ENCODE results near the gene ZNF598.

ZNF598 gene

DNA sequence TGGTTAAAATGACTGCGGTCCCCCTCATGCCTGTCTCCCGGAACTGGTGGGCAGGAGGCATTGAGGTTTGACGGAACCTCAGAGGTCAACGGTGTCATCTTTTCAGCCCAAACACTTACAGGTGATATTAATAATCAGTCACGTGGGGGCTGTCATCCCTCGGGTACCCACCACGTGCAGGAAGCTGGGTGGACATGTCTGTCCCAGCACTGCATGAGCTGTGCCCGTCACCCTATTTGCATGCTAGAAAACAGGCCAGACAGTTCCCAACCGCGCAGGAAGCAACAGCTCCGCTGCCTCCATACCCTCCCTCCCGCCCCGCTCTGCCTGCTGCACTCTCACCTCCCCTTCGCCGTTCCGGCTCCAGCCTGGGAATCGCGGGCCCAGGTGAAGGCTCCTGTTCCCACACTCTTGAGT lies 18.5 kb downstream of the ZNF598 start:
- peaks cover 12 to 13% of the 10 kb centered on the region in 2 donors for H3K4me1 Mint-ChIP-seq (ENCODE audit: low read depth in 2 of 2)
- H3K27me3 Mint-ChIP-seq = peaks cover 5 to 12% of the 10 kb centered on the region in 2 donors
- no peaks in the 10 kb centered on the region for H3K9me3 Mint-ChIP-seq
- H3K27ac Mint-ChIP-seq = peak overlapping the region; percentile 54 to 88
- H3K36me3 Mint-ChIP-seq (ENCODE audit: insufficient read depth) = peaks cover 12% of the 10 kb centered on the region
- peak overlapping the region; percentile 76 to 80 for H3K4me3 Mint-ChIP-seq
- DNase-seq (peak; percentile 49 to 53 (median 52)), ATAC-seq (replicated peaks) (peak; percentile 59)

DNA sequence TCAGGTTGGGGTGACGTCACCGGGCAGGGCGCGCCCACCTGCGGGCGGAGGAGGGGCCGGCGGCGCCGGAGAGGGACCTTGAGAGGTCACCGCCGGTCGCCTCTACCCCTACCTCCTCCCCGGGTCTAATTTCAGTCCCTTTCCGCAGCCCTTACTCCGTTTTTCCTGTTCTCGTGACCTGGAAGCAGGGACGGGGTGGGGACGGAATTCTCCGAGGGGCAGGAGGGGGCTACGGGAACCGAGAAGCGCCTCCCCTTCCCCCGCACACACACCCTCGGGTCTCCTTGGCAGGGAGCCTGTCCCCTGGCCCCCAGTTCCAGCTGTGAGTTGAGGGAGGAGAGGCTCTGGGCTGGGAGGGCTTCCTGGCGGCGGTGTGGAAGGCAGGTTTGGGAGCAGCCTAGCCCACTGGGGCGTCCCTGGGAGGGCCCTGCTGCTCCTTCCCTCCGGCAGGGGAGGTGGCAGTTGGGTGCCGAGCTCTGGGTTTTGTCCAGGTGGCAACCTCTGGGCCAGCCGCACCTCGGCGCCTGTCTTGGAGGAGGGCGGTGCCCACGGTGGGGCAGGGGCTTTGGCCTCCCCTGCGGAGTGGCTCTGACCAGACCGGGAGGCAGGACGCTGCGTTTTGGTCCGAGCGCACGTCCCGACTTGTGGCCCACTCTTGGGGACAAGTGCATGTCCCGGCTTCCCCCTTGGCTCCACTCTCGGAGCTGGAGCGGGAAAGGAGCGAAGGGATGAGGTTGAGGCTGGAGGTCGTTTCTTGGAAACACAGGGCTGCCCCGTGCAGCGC lies 19.1 kb downstream of the ZNF598 start:
- H3K27me3 Mint-ChIP-seq = peaks cover 5 to 12% of the 10 kb centered on the region in 2 donors
- H3K9me3 Mint-ChIP-seq = no peaks in the 10 kb centered on the region
- peak in 1 of 3 experiments; percentile 40 for DNase-seq
- ATAC-seq (replicated peaks) = no peak
- H3K4me1 Mint-ChIP-seq (ENCODE audit: low read depth in 2 of 2) = peaks cover 12 to 13% of the 10 kb centered on the region in 2 donors
- H3K4me3 Mint-ChIP-seq = peak overlapping the region; percentile 76 to 80
- peaks cover 12% of the 10 kb centered on the region for H3K36me3 Mint-ChIP-seq (ENCODE audit: insufficient read depth)
- peak overlapping the region; percentile 54 to 88 for H3K27ac Mint-ChIP-seq

DNA sequence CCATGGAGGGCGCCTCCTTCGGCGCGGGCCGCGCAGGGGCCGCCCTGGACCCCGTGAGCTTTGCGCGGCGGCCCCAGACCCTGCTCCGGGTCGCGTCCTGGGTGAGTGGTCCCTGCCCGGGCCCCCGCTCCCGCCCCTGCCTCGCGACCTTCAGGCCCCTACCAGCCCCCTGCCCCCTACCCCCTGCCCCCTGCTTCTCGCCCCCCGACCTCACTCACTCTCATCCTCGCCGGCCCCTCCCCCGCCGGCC lies 19.6 kb downstream of the ZNF598 start:
- peaks cover 5 to 12% of the 10 kb centered on the region in 2 donors for H3K27me3 Mint-ChIP-seq
- DNase-seq = no peak
- H3K4me3 Mint-ChIP-seq = peak overlapping the region in 1 of 2 donors; percentile 76
- no peaks in the 10 kb centered on the region for H3K9me3 Mint-ChIP-seq
- H3K36me3 Mint-ChIP-seq (ENCODE audit: insufficient read depth) = peaks cover 12% of the 10 kb centered on the region
- H3K27ac Mint-ChIP-seq = peak overlapping the region in 1 of 2 donors; percentile 88
- H3K4me1 Mint-ChIP-seq (ENCODE audit: low read depth in 2 of 2) = peaks cover 12 to 13% of the 10 kb centered on the region in 2 donors
- no peak for ATAC-seq (replicated peaks)

DNA sequence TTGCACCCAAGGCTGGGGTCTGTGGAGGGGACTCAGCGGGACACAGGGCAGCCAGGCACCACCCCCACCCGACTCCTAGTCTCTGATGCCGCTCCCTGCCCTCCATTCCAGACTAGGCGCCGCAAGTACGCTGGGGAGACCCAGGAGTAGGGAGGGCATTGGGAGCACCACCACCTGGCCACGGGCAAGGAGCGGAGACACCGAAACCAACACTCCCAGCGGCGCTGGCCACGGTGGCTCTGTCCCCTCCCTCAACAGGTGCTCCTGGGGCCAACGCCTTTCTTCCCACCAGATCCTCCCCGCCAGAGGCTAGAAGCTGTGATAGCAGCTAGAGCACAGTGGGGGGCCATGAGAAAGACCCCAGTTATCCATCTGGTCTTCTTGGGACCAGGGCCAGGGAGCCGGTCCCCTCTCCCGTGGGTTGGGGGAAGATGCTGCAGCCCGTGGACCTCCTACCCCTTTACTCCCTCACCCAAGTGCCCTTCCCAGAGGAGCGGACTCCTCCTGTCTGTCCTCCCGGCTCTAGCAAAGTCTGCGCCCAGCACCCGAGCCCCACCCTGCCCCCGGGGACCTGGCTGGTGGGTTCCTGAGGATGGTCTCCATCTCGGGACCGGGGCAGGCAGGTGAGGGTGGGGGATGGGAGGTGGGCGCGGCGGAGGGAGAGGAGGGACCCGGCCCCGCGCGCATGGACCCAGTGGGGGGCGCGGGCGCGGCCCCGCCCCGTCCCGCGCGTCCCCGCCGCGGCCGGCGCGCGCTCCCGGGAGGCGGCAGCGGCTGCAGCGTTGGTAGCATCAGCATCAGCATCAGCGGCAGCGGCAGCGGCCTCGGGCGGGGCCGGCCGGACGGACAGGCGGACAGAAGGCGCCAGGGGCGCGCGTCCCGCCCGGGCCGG lies 20.2 kb downstream of the ZNF598 start, which contains the start of gene SYNGR3:
TSS of gene SYNGR3 (plus strand) at position 762 of the 892 bp plus-strand sequence. CDS start 133 bp downstream, outside the sequence.
- no peaks in the 10 kb centered on the region for H3K9me3 Mint-ChIP-seq
- ATAC-seq (replicated peaks) = no peak
- H3K27ac Mint-ChIP-seq = peak within 1 kb of the TSS; percentile 54 to 88
- peaks cover 12% of the 10 kb centered on the region for H3K36me3 Mint-ChIP-seq (ENCODE audit: insufficient read depth)
- peaks cover 5 to 12% of the 10 kb centered on the region in 2 donors for H3K27me3 Mint-ChIP-seq
- DNase-seq = no peak
- peaks cover 16% of the 10 kb centered on the region in 2 donors for H3K4me1 Mint-ChIP-seq (ENCODE audit: low read depth in 2 of 2)
- peak within 1 kb of the TSS; percentile 76 to 80 for H3K4me3 Mint-ChIP-seq

- no peak overlapping the region for H3K4me3 Mint-ChIP-seq
- ATAC-seq (replicated peaks) (no peak), DNase-seq (no peak)
- peaks cover 5 to 24% of the 10 kb centered on the region in 2 donors for H3K27me3 Mint-ChIP-seq
- H3K27ac Mint-ChIP-seq = peak overlapping the region in 1 of 2 donors; percentile 39
- H3K9me3 Mint-ChIP-seq = no peaks in the 10 kb centered on the region
- peaks cover 12% of the 10 kb centered on the region for H3K36me3 Mint-ChIP-seq (ENCODE audit: insufficient read depth)
- peaks cover 16 to 24% of the 10 kb centered on the region in 2 donors for H3K4me1 Mint-ChIP-seq (ENCODE audit: low read depth in 2 of 2)
These were observed 22.4 kb downstream of the ZNF598 start for GRCh38 chr16:1987198-1987597.

DNA sequence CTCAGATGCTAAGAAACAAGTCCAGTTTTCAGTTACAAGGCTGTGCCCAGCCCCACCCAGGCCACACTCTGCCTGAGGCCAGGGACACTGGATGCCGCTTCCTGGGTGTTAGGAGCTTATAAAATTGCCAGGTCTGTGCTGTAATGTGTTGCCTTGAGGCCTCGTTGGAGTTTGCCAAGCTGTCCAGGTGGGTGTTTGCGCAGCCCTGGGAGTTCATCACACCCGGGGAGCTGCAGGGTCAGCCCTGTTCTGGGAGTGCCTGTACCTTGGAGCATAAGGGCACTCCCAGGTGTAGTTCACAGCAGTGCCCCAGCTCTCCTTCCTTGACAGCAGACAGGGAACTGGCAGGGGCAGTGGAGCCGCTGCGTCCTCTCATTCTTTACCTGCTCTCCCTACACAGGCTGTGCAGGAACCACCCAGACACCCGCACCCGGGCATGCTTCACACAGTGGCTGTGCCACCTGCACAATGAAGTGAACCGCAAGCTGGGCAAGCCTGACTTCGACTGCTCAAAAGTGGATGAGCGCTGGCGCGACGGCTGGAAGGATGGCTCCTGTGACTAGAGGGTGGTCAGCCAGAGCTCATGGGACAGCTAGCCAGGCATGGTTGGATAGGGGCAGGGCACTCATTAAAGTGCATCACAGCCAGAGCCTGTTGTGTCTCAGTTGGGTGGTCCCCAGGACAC lies 24.0 kb downstream of the ZNF598 start:
- Mint-ChIP-seq H3K4me1 (ENCODE audit: low read depth in 2 of 2) (peaks cover 7 to 22% of the 10 kb centered on the region in 2 donors), H3K27ac (no peak overlapping the region), H3K36me3 (ENCODE audit: insufficient read depth) (peaks cover 9% of the 10 kb centered on the region), H3K27me3 (peaks cover 5 to 40% of the 10 kb centered on the region in 2 donors), H3K4me3 (peak overlapping the region; percentile 69 to 75), H3K9me3 (no peaks in the 10 kb centered on the region)
- ATAC-seq (replicated peaks) = no peak
- DNase-seq = no peak

DNA sequence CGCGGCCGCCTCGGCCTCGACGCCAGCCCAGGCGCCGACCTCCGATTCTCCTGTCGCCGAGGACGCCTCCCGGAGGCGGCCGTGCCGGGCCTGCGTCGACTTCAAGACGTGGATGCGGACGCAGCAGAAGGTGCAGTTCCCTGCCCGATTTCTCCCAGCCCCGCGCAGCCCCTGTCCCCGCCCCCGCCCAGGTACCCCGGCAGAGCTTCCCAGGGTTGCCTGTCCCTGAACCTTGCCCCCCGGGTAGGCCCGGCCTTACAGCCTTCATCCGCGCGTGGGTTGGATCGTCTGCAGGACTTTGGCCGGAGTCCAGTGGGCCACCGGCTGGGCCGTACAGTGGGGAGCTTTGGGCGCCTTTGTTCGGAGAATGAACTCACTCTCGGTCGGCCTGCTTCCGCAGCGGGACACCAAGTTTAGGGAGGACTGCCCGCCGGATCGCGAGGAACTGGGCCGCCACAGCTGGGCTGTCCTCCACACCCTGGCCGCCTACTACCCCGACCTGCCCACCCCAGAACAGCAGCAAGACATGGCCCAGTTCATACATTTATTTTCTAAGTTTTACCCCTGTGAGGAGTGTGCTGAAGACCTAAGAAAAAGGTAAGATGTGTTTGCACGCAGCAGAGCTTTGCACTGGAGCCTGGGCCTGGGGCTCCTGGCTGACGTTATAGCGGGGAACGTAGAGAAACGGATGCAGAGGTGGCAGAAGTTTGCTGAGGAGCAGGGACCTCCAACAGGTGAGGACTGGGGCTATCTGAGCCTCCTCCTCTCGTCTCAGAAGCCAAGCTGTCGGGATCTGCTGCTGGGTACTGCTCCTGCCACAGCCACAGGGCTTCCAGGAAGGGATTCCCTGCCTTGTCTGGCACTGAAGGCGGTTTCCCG lies 25.0 kb downstream of the ZNF598 start:
- peaks cover 9% of the 10 kb centered on the region for H3K36me3 Mint-ChIP-seq (ENCODE audit: insufficient read depth)

GRCh38 chr16:1983544-1984346 lies 25.9 kb downstream of the ZNF598 start, which contains the start of gene GFER:
TSS of gene GFER (plus strand) at chr16:1984193. CDS start at chr16:1984219, 26 bp downstream.
- peaks cover 4 to 14% of the 10 kb centered on the region in 2 donors for H3K4me1 Mint-ChIP-seq (ENCODE audit: low read depth in 2 of 2)
- peaks cover 11% of the 10 kb centered on the region for H3K36me3 Mint-ChIP-seq (ENCODE audit: insufficient read depth)
- peak in 2 of 3 experiments; percentile 47 to 63 for DNase-seq
- H3K27me3 Mint-ChIP-seq = peaks cover under 1 to 39% of the 10 kb centered on the region in 2 donors
- peak within 1 kb of the TSS; percentile 63 to 81 for H3K27ac Mint-ChIP-seq
- H3K9me3 Mint-ChIP-seq = no peaks in the 10 kb centered on the region
- peak within 1 kb of the TSS; percentile 69 to 75 for H3K4me3 Mint-ChIP-seq
- peak; percentile 77 for ATAC-seq (replicated peaks)

More for the DNA sequence above, 25.0 kb downstream of the ZNF598 start:
- ATAC-seq (replicated peaks) = peak; percentile 41
- no peak for DNase-seq
- Mint-ChIP-seq H3K4me1 (ENCODE audit: low read depth in 2 of 2) (peaks cover 7 to 19% of the 10 kb centered on the region in 2 donors), H3K4me3 (peak overlapping the region; percentile 69 to 75), H3K9me3 (no peaks in the 10 kb centered on the region), H3K27ac (peak overlapping the region in 1 of 2 donors; percentile 49), H3K27me3 (peaks cover 5 to 47% of the 10 kb centered on the region in 2 donors)

- Mint-ChIP-seq H3K4me1 (ENCODE audit: low read depth in 2 of 2) (peaks cover 4 to 14% of the 10 kb centered on the region in 2 donors), H3K27ac (peak overlapping the region; percentile 63 to 81), H3K9me3 (no peaks in the 10 kb centered on the region), H3K4me3 (peak overlapping the region; percentile 69 to 75), H3K36me3 (ENCODE audit: insufficient read depth) (peaks cover 11% of the 10 kb centered on the region), H3K27me3 (peaks cover 0 to 34% of the 10 kb centered on the region in 2 donors)
- ATAC-seq (replicated peaks) = no peak
- DNase-seq = no peak
These were observed 26.6 kb downstream of the ZNF598 start for GRCh38 chr16:1982991-1983543.

DNA sequence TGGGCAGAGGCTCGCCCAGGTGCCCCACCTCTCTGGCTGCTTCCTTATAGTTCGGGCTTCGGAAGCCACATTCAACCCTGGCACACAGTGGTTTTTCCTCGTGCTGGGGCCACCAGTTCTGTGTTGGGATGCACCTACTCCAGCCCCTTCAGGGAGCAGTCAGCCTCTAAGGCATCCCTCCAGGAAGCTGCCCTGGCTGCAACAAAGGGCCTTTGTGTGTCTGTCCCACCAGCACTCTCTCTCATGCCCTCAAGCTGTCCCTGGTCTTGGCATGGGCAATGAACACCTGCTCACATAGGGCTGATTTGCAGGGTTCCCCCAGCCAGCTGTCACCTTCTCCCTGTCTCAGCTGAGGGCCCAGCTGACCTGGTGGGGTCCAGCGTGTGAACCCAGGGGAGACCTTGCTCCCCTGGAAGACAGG lies 27.6 kb downstream of the ZNF598 start:
- Mint-ChIP-seq H3K27ac (no peak overlapping the region), H3K27me3 (peaks cover 0 to 34% of the 10 kb centered on the region in 2 donors), H3K4me1 (ENCODE audit: low read depth in 2 of 2) (peaks cover 4 to 14% of the 10 kb centered on the region in 2 donors), H3K36me3 (ENCODE audit: insufficient read depth) (peaks cover 17% of the 10 kb centered on the region), H3K9me3 (no peaks in the 10 kb centered on the region), H3K4me3 (peak overlapping the region in 1 of 2 donors; percentile 75)
- DNase-seq (no peak), ATAC-seq (replicated peaks) (no peak)

GRCh38 chr16:1981398-1981836 lies 28.2 kb downstream of the ZNF598 start, which contains the start of gene NOXO1:
TSS of gene NOXO1 (minus strand) at chr16:1981469. CDS start at chr16:1981179, 290 bp downstream.
- peaks cover 23% of the 10 kb centered on the region for H3K36me3 Mint-ChIP-seq (ENCODE audit: insufficient read depth)
- peaks cover 4 to 14% of the 10 kb centered on the region in 2 donors for H3K4me1 Mint-ChIP-seq (ENCODE audit: low read depth in 2 of 2)
- H3K27me3 Mint-ChIP-seq = peaks cover 0 to 34% of the 10 kb centered on the region in 2 donors
- peak within 1 kb of the TSS in 1 of 2 donors; percentile 75 for H3K4me3 Mint-ChIP-seq
- H3K9me3 Mint-ChIP-seq = no peaks in the 10 kb centered on the region
- ATAC-seq (replicated peaks) = no peak
- no peak for DNase-seq
- H3K27ac Mint-ChIP-seq = peak within 1 kb of the TSS in 1 of 2 donors; percentile 12

Measured in effector memory CD8-positive, alpha-beta T cell (primary cell).